ENCODE results near the gene ALKBH7.
"Not testable (repeated sequence)": the region's sequence is repeated elsewhere in the genome, so short reads cannot be mapped to it uniquely, and the experiment has no call there.

ALKBH7 gene

DNA sequence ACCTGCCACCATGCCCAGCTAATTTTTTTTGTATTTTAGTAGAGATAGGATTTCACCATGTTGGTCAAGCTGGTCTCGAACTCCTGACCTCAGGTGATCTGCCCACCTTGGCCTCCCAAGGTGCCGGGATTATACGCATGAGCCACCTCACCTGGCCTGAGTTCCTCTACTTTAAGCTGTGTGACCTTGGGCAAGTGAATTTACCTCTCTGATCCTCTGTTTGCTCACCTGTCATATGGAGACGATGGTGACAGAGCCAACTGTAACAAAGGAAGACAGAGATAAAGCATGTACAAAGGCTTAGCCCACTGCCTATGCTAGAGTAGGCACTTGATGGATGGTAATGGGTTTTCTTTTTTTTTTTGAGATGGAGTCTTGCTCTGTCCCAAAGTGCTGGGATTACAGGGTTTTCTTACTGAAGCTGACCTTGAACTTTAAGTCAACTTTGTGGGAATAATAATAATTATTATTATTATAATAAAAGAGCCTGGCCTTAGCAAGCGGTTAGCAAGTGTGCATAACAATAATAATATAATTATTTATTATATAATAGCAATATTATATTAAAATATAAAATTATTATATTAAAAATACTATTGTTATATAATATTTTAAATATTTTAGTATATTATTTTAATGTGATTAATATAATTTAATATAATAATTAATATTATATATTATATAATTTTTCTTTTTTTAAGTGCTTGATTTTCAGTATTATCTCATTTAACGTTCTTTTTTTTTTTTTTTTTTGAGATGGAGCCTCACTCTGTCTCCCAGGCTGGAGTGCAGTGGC, 37.9 kb upstream of the ALKBH7 start:
- Histone ChIP-seq H3K27ac (no peak overlapping the region), H3K79me2 (no peaks in the 10 kb centered on the region), H3K4me3 (ENCODE audit: low read depth, low read length) (no peak overlapping the region), H3K9me3 (ENCODE audit: control insufficient read depth, low read length) (no peaks in the 10 kb centered on the region), H3K4me2 (ENCODE audit: low read length) (no peak overlapping the region), H2AFZ (no peak overlapping the region), H3K9ac (no peak overlapping the region), H3K27me3 (ENCODE audit: control insufficient read depth, insufficient read depth, low read length) (no peaks in the 10 kb centered on the region), H3K4me1 (no peaks in the 10 kb centered on the region), H3K36me3 (ENCODE audit: control insufficient read depth, insufficient read depth, low read length) (no peaks in the 10 kb centered on the region)
- TF ChIP-seq, protein P1, sequence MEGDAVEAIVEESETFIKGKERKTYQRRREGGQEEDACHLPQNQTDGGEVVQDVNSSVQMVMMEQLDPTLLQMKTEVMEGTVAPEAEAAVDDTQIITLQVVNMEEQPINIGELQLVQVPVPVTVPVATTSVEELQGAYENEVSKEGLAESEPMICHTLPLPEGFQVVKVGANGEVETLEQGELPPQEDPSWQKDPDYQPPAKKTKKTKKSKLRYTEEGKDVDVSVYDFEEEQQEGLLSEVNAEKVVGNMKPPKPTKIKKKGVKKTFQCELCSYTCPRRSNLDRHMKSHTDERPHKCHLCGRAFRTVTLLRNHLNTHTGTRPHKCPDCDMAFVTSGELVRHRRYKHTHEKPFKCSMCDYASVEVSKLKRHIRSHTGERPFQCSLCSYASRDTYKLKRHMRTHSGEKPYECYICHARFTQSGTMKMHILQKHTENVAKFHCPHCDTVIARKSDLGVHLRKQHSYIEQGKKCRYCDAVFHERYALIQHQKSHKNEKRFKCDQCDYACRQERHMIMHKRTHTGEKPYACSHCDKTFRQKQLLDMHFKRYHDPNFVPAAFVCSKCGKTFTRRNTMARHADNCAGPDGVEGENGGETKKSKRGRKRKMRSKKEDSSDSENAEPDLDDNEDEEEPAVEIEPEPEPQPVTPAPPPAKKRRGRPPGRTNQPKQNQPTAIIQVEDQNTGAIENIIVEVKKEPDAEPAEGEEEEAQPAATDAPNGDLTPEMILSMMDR (IDR thresholded peaks at IDR 0.05) = no peak

DNA sequence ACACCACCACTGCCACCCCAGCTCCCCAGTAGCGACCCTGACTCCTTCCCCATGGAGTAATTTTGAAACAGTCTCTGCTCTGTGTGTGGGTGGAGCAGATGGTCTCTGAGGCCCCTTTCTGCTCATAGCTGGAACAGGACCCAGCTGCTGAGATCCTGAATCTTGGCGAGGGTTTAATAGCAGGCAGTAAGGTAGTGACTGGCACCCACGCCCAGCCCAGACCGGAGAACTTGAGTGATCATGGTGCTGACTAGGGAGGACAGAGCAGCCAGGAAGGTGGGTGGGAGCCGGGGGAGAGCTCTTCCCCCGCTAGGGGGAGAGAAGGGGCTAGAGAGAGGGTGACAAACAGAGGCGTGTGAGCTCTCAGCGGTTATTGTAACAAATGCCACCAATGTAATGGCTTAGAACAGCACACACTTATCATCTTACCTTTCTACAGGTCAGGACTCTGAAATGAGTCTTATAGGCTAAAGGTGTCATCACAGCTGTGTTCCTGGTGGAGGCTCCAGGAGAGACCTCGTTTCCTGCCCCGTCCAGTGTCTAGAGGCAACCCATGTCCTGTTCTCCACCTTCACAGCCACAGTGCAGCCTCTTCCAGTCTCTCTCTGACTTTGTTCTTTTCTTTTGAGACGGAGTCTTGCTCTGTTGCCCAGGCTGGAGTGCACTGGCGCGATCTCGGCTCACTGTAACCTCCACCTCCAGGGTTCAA, 31.9 kb upstream of the ALKBH7 start:
- H3K9ac ChIP-seq = no peak overlapping the region
- H3K27ac ChIP-seq = no peak overlapping the region
- no peaks in the 10 kb centered on the region for H3K4me1 ChIP-seq
- no peaks in the 10 kb centered on the region for H3K36me3 ChIP-seq (ENCODE audit: control insufficient read depth, insufficient read depth, low read length)
- H3K4me2 ChIP-seq (ENCODE audit: low read length) = no peak overlapping the region
- no peaks in the 10 kb centered on the region for H3K79me2 ChIP-seq
- TF ChIP-seq, protein P1 (IDR thresholded peaks at IDR 0.05) = no peak
- no peaks in the 10 kb centered on the region for H3K9me3 ChIP-seq (ENCODE audit: control insufficient read depth, low read length)
- H3K27me3 ChIP-seq (ENCODE audit: control insufficient read depth, insufficient read depth, low read length) = no peaks in the 10 kb centered on the region
- H2AFZ ChIP-seq = no peak overlapping the region
- no peak overlapping the region for H3K4me3 ChIP-seq (ENCODE audit: low read depth, low read length)

DNA sequence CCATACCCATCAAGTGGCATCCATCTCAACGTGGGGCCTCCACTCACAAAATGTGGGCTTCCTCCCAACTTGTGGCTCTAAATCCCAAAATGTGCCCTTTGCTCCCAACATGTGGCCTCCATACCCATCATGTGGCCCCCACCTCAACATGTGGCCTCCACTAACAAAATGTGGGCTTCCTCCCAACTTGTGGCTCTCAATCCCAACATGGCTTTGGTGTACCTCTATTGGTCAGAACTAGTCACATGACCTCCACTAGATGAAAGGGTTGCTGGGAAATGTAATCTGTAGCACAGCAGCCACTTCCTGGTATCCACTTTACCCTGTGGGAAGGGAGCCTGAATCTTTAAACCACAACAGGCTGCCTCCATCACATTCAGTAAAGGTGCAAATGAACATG, 29.1 kb upstream of the ALKBH7 start:
- TF ChIP-seq, protein P1 (IDR thresholded peaks at IDR 0.05) = no peak
- H3K27ac ChIP-seq = no peak overlapping the region
- no peak overlapping the region for H2AFZ ChIP-seq
- no peak overlapping the region for H3K9ac ChIP-seq
- no peaks in the 10 kb centered on the region for H3K9me3 ChIP-seq (ENCODE audit: control insufficient read depth, low read length)
- no peaks in the 10 kb centered on the region for H3K79me2 ChIP-seq
- H3K4me2 ChIP-seq (ENCODE audit: low read length) = no peak overlapping the region
- H3K4me1 ChIP-seq = no peaks in the 10 kb centered on the region
- no peaks in the 10 kb centered on the region for H3K36me3 ChIP-seq (ENCODE audit: control insufficient read depth, insufficient read depth, low read length)
- no peak overlapping the region for H3K4me3 ChIP-seq (ENCODE audit: low read depth, low read length)
- H3K27me3 ChIP-seq (ENCODE audit: control insufficient read depth, insufficient read depth, low read length) = no peaks in the 10 kb centered on the region

DNA sequence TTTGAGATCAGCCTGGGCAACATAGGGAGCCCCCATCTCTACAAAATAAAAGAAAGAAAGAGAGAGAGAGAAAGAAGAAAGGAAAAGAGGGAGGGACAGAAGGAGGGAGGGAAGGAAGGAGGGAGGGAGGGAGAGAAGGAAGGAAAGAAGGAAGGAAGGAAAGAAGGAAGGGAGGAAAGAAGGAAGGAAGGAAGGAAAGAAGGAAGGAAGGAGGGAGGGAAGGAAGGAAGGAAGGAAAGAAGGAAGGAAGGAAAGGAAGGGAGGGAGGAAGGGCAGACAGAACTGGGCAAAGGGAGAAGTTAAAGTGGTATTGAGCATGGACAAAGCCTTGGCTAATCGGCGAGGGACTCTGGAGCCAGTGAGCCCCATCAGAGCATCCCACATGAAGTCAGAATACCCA, 23.3 kb upstream of the ALKBH7 start:
- H3K27ac ChIP-seq; H2AFZ ChIP-seq; H3K79me2 ChIP-seq; H3K4me3 ChIP-seq (ENCODE audit: low read depth, low read length); H3K9ac ChIP-seq; H3K4me2 ChIP-seq (ENCODE audit: low read length); H3K4me1 ChIP-seq; H3K36me3 ChIP-seq (ENCODE audit: control insufficient read depth, insufficient read depth, low read length); H3K9me3 ChIP-seq (ENCODE audit: control insufficient read depth, low read length); H3K27me3 ChIP-seq (ENCODE audit: control insufficient read depth, insufficient read depth, low read length): not testable (repeated sequence)

DNA sequence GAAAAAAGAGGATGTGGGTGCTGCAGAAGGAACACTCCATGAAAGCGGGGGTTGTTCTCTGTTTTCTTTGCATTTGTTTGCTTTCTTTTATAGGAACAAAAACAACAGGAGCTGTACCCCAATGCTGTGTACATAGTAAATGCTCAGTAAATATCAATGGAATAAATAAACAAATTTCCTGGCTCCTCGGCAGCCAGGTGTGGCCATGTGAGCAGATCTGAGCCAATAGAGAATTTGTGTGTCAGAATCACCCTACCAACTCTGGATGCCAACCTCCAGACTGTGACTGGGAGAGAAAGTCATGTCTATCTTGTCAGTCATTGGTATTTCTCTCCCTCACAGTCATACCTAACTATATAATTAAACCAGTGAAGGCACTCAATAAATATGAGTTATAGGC, 21.9 kb upstream of the ALKBH7 start:
- no peak overlapping the region for H3K4me3 ChIP-seq (ENCODE audit: low read depth, low read length)
- no peaks in the 10 kb centered on the region for H3K9me3 ChIP-seq (ENCODE audit: control insufficient read depth, low read length)
- H3K27ac ChIP-seq = no peak overlapping the region
- H3K27me3 ChIP-seq (ENCODE audit: control insufficient read depth, insufficient read depth, low read length) = no peaks in the 10 kb centered on the region
- H3K9ac ChIP-seq = no peak overlapping the region
- H3K79me2 ChIP-seq = no peaks in the 10 kb centered on the region
- no peak overlapping the region for H3K4me2 ChIP-seq (ENCODE audit: low read length)
- H3K4me1 ChIP-seq = peaks cover 2% of the 10 kb centered on the region
- no peak overlapping the region for H2AFZ ChIP-seq
- TF ChIP-seq, protein P1 (IDR thresholded peaks at IDR 0.05) = no peak
- no peaks in the 10 kb centered on the region for H3K36me3 ChIP-seq (ENCODE audit: control insufficient read depth, insufficient read depth, low read length)

All from parathyroid adenoma (tissue), 2 donors.